ENCODE data around the gene GPR50. TPM values are rescaled to one million over a fixed set of nuclear protein-coding genes. Genes with fewer than 3 reads are reported as not detected.

Gene GPR50
- not detected in 2 replicates for total RNA-seq (2014; rRNA removed; shearing (Covaris generic))

- no peak for DNase-seq (ENCODE audit: low read depth)
These were observed at the start of gene GPR50 for GRCh38 chrX:151176231-151176750. Gene GPR50 (plus strand): TSS chrX:151176584. CDS start chrX:151176722, 138 bp downstream.

DNA sequence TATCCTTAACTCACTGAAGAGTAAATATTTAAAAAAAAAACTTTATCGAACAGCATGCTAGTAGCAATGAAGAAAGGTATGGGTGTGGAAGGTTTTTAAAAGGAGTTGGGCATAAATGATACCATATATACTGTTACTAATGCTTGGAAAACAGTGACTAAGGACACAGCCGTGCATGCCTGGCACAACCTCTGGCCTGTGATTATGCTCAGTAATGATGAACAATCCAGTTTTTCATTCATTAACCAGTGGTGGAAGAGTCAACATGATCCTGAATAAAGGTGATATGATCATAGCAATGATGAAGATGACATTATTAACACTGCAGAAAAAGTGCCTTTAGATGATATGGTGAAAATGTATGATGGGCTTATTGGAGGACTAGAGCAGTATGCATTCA is 43.9 kb upstream of the GPR50 start:
- no peak for DNase-seq (ENCODE audit: low read depth)

- peak; percentile 29 for DNase-seq (ENCODE audit: low read depth)
These were observed 24.6 kb upstream of the GPR50 start for GRCh38 chrX:151151665-151152267.

DNA sequence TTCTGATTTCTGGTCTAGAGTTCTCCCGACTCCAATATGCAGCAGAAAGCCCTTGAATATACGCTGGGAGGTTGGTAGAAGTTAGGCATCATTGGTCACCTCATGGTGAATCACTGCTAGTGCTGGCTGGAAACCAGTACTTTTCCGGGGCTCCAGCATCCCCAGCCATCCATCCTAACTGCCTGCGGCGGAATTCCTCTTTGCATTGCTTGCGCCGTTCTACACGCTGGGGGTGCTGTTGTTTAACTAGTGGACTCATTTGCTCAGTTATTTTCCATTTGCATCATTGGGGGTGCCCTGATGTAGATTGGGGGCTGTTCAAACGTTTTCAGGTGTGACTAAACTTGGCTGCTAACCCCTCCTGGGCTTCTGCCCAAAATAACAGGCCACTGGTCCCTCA is 23.3 kb upstream of the GPR50 start:
- DNase-seq (ENCODE audit: low read depth): peak; percentile 64

GRCh38 chrX:151153667-151154066 is 22.7 kb upstream of the GPR50 start:
- no peak for DNase-seq (ENCODE audit: low read depth)

DNA sequence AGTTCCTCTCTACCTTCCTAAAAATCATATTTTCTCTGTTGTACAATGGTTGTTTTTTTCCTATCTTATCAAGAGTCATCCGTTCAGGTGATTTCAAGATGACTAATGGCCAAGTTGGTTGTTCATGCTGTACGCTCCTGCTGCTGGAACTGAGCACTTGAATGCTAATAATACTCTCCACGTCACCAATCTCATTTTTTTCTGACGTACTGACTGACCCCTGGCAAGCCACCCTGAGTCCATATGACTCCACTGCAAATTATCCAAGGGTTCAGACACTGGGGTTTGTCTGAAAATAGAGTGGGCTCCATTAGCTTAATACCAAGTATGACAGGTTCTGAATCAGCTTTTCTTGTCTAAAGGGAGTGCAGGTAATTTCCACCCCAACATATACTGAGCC is 21.1 kb upstream of the GPR50 start:
- DNase-seq (ENCODE audit: low read depth): no peak

- no peak for DNase-seq (ENCODE audit: low read depth)
These were observed 14.7 kb upstream of the GPR50 start for GRCh38 chrX:151161690-151162089.

GRCh38 chrX:151167791-151168345 is 8.5 kb upstream of the GPR50 start:
- no peak for DNase-seq (ENCODE audit: low read depth)

DNA sequence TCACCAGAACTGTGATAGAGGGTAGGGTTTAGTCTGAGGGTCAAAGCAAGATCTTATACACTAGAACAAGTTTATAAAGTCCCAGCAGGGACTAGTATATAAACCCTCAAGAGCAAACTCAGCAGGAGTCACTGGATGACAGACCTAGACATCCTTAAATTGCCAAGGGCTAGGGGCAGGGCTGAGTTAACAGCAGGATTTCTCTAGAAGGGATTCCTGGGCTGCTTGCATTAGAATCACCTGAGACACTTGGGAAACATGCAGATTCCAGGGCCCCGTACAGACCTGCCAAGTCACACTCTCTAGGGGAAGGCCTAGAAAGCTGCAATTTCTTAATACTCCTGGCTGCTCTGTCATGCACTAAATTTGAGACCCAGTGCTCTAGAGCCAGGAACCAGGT is 6.6 kb upstream of the GPR50 start:
- DNase-seq (ENCODE audit: low read depth): no peak

DNA sequence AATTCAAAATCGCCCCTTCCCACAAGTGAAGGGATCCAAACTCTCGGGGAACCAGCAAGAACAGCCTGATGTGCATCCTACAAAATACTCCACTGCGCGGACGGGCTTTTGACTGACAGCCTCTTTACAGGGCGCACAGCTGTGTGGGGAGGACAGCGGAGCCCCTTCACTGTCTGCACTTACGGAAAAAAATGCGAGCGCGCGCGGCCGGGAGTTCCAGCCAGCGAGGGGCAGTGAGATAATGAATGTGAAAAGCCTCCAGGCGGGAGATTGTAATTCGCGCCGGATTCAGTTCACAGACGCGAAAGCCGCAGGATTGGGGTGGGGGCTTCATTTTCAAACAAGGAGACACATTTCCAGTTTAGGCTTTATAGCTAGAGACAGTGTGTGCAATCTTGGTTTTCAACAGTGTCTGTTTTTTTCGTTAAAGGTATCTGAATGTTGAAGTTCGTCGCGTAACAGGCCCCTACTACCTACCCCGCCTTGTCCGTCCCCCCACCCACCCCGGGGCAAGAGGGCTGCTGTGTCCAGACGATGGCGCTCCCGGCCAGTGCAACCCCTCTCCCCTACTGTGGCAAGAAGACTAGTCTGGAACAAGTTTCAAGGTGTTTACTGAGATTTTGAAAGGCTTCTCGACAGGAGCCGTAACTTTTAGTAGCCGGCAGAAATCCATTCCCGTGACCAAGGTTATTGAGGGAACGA is 1.7 kb upstream of the GPR50 start:
- DNase-seq (ENCODE audit: low read depth): peak; percentile 22

GRCh38 chrX:151175283-151176062 is 911 bp upstream of the GPR50 start:
- DNase-seq (ENCODE audit: low read depth): no peak

GRCh38 chrX:151177141-151178027 is 1.0 kb downstream of the GPR50 start:
- no peak for DNase-seq (ENCODE audit: low read depth)

DNA sequence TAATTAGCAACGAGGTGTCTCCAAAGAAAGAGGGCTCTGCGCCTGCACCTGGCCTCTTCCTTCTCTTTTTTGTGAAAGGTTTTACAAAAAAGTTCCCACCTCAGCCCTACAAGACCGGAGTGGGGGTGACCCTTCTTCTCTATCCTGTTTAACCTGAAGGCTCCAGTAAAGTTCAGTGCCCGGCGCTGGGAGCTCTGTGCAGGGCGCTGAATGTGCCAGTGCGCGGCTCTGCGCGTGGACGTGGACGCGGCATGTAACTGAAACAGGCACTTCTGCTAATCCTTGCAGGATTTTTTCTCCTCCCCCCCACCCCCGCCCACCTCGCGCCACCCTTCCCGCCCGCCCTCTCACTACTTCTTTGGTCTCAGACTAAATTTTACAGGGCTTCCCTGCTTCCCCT is 2.4 kb downstream of the GPR50 start:
- no peak for DNase-seq (ENCODE audit: low read depth)

GRCh38 chrX:151180400-151180799 is 4.0 kb downstream of the GPR50 start:
- DNase-seq (ENCODE audit: low read depth): no peak

- DNase-seq (ENCODE audit: low read depth): no peak
These were observed 4.7 kb downstream of the GPR50 start for GRCh38 chrX:151181088-151181487.

DNA sequence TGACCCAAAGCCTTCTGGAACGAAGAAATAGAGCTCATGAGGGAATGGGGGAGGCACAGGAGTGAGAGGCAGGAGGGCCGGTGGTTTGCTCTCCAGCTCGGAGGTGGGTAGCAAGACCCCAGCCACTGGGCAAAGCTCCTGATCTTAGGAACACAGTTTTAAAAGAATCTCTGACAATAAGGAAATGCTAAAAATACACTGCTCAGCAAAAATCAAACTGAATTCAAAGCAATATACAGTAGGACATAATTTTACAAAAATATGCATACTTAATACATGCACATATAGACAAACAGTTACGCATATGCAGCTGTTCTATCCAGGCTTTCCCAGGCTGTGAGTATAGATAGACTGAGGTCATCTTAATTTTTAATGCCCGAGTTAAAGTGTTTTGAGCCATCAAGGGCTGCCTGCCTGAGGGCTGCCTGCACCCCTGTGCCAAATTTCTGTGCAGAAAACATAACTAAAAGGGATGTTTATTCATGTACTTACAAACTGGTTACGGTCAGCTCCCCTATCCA is 6.9 kb downstream of the GPR50 start:
- DNase-seq (ENCODE audit: low read depth): no peak

DNA sequence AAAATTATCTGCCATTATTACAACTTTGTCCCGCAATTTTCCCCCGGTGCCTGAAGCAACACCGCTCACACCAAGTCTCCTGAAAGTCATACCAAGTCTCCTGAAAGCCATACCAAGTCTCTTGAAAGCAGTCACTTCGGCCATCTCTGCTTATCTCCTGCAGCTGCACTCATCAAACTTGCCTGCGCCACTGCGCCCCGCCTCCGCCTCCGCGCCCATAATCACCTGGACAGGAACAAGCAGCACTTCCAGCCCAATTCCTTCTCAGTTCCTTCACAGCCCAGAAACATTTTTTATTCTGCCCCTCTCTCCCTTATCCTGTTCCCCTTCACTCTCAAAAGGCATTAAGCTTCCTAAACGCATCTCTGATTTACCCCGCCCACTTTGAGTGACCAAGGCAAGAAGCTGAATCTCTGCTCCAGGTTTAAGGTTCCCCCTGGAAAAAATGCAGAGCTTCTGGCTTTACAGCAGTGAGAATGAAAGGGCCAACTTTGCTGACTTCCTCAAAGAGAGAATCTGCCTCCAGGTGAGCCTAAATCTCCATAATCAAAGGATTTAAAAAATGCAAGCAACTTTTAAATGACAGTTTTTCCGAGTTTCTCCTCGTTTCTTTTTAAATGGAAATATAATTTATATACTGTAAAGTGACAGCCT is 7.7 kb downstream of the GPR50 start:
- no peak for DNase-seq (ENCODE audit: low read depth)

DNA sequence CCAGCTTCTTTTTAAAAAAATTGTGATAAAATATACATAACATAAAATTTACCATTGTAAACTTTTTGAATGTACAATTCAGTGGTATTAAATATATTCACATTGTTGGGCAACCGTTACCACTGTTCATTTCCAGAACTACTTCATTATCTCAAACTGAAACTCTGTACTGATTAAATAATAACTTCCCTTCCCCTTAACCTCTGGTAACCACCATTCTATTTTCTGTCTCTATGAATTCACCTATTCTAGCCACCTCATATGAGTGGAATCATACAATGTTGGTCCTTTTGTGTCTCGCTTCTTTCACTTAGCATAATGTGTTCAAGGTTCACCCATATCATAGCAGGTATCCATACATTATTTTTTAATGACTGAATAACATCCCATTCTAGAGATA is 8.3 kb downstream of the GPR50 start:
- no peak for DNase-seq (ENCODE audit: low read depth)

DNA sequence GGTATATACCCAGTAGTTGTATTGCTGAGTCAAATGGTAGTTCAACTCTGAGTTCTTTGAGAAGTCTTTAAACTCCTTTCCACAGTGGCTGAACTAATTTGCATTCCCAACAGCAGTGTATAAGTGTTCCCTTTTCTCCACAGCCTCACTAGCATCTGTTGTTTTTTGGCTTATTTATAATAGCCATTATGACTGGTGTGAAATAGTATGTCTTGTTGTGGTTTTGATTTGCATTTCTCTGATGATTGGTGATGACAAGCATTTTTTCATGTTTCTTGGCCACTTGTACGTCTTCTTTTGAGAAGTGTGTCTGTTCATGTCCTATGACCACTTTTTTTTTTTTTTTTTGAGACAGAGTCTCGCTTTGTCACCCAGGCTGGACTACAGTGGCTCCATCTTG is 30.5 kb downstream of the GPR50 start:
- DNase-seq (ENCODE audit: low read depth): no peak

GRCh38 chrX:151225843-151226242 is 49.5 kb downstream of the GPR50 start:
- no peak for DNase-seq (ENCODE audit: low read depth)

GRCh38 chrX:151226941-151227340 is 50.6 kb downstream of the GPR50 start:
- no peak for DNase-seq (ENCODE audit: low read depth)
